ENCODE measurements around the gene ITFG1. TPM values are rescaled to one million over a fixed set of nuclear protein-coding genes. Genes with fewer than 3 reads are reported as not detected.

The ITFG1 gene
- polyA plus RNA-seq, 3 donors: 28.9 to 62.5 (median 35.3) TPM

- no peak overlapping the region for H3K9ac ChIP-seq (ENCODE audit: insufficient read depth, low read length, poor library complexity, severe bottlenecking)
- Mint-ChIP-seq H3K4me1 (peaks cover 24% of the 10 kb centered on the region), H3K27me3 (ENCODE audit: low read depth in 3 of 3) (no peaks in the 10 kb centered on the region), H3K36me3 (peaks cover 18 to 33% of the 10 kb centered on the region in 2 donors), H3K27ac (no peak overlapping the region), H3K9me3 (no peaks in the 10 kb centered on the region), H3K4me3 (no peak overlapping the region)
- H3K4me3 ChIP-seq (replicated peaks in 1 of 3; ENCODE audit: low read depth in 2 of 3, low read length in 3 of 3): no peak overlapping the region
- WGBS (ENCODE audit: insufficient coverage): 95% methylated on average over 2 of the region's 2 CpGs
- H3K79me2 ChIP-seq (ENCODE audit: insufficient read depth, low read length): no peaks in the 10 kb centered on the region
- no peak overlapping the region for H2AFZ ChIP-seq (ENCODE audit: insufficient read depth, low read depth, low read length, poor library complexity, severe bottlenecking)
- no peak for TF ChIP-seq CTCF (IDR thresholded peaks at IDR 0.05)
- no peaks in the 10 kb centered on the region for H3K9me3 ChIP-seq (replicated peaks in 1 of 2; ENCODE audit: control insufficient read depth in 1 of 2, insufficient read depth in 1 of 2, low read length in 2 of 2)
- no peaks in the 10 kb centered on the region for H4K20me1 ChIP-seq (ENCODE audit: insufficient read depth, low read length)
- H3K36me3 ChIP-seq (replicated peaks in 1 of 2; ENCODE audit: control insufficient read depth in 1 of 2, insufficient read depth in 2 of 2, low read length in 2 of 2): peaks cover 3 to 25% of the 10 kb centered on the region in 2 donors
- no peak overlapping the region for H3K27ac ChIP-seq (ENCODE audit: low read depth in 1 of 2, low read length in 2 of 2)
- no peaks in the 10 kb centered on the region for H3K27me3 ChIP-seq (ENCODE audit: control insufficient read depth in 2 of 2, insufficient read depth in 2 of 2, low read length in 2 of 2)
- intact Hi-C loops (cut with micrococcal nuclease): no loop called here
- H3K4me2 ChIP-seq (replicated peaks; ENCODE audit: extremely low read depth, low read length, poor library complexity, severe bottlenecking): no peak overlapping the region
- DNase-seq: no peak
- peaks cover 5 to 13% of the 10 kb centered on the region in 2 donors for H3K4me1 ChIP-seq (ENCODE audit: control insufficient read depth in 1 of 2, insufficient read depth in 2 of 2, low read length in 2 of 2)
These were observed 347.7 kb downstream of the ITFG1 start for GRCh38 chr16:47113130-47113529.

GRCh38 chr16:47110939-47111338 lies 349.9 kb downstream of the ITFG1 start:
- H2AFZ ChIP-seq (ENCODE audit: insufficient read depth, low read depth, low read length, poor library complexity, severe bottlenecking): no peak overlapping the region
- H3K4me3 ChIP-seq (replicated peaks in 1 of 3; ENCODE audit: low read depth in 2 of 3, low read length in 3 of 3): no peak overlapping the region
- WGBS (ENCODE audit: insufficient coverage): no CpG with 5 or more reads among the region's 3 CpGs
- no peak overlapping the region for H3K27ac Mint-ChIP-seq
- H3K9me3 ChIP-seq (replicated peaks in 1 of 2; ENCODE audit: control insufficient read depth in 1 of 2, insufficient read depth in 1 of 2, low read length in 2 of 2): no peaks in the 10 kb centered on the region
- H3K9me3 Mint-ChIP-seq: no peaks in the 10 kb centered on the region
- no peaks in the 10 kb centered on the region for H3K27me3 ChIP-seq (ENCODE audit: control insufficient read depth in 2 of 2, insufficient read depth in 2 of 2, low read length in 2 of 2)
- peaks cover 32% of the 10 kb centered on the region for H3K4me1 Mint-ChIP-seq
- intact Hi-C loops (cut with micrococcal nuclease): no loop called here
- no peak overlapping the region for H3K27ac ChIP-seq (ENCODE audit: low read depth in 1 of 2, low read length in 2 of 2)
- H3K4me1 ChIP-seq (ENCODE audit: control insufficient read depth in 1 of 2, insufficient read depth in 2 of 2, low read length in 2 of 2): peaks cover 8 to 23% of the 10 kb centered on the region in 2 donors
- no peak for DNase-seq
- no peaks in the 10 kb centered on the region for H3K79me2 ChIP-seq (ENCODE audit: insufficient read depth, low read length)
- peaks cover 14 to 20% of the 10 kb centered on the region in 2 donors for H3K36me3 Mint-ChIP-seq
- no peak overlapping the region for H3K4me3 Mint-ChIP-seq
- H3K36me3 ChIP-seq (replicated peaks in 1 of 2; ENCODE audit: control insufficient read depth in 1 of 2, insufficient read depth in 2 of 2, low read length in 2 of 2): peaks cover 0 to 15% of the 10 kb centered on the region in 2 donors
- H3K9ac ChIP-seq (ENCODE audit: insufficient read depth, low read length, poor library complexity, severe bottlenecking): no peak overlapping the region
- no peak for TF ChIP-seq CTCF (IDR thresholded peaks at IDR 0.05)
- H3K27me3 Mint-ChIP-seq (ENCODE audit: low read depth in 3 of 3): no peaks in the 10 kb centered on the region
- no peaks in the 10 kb centered on the region for H4K20me1 ChIP-seq (ENCODE audit: insufficient read depth, low read length)
- no peak overlapping the region for H3K4me2 ChIP-seq (replicated peaks; ENCODE audit: extremely low read depth, low read length, poor library complexity, severe bottlenecking)

All from CD14-positive monocyte (primary cell).